ENCODE results near the gene LMAN1L.
A peak's percentile ranks its signal among the peaks of the same experiment; 100 is the strongest.

The LMAN1L gene

GRCh38 chr15:74793135-74794028 lies 19.3 kb upstream of the LMAN1L start:
- H3K4me3 ChIP-seq (ENCODE audit: low read depth, low read length, poor library complexity, severe bottlenecking), result peak overlapping the region; percentile 25
- H3K9me3 ChIP-seq (ENCODE audit: low read length), result no peaks in the 10 kb centered on the region
- peak overlapping the region; percentile 97 for H3K4me2 ChIP-seq (ENCODE audit: low read length)
- H3K36me3 ChIP-seq (ENCODE audit: insufficient read depth, low read length), result peaks cover 60% of the 10 kb centered on the region; the same call in 1 of the 2 replicates
- no peaks in the 10 kb centered on the region for H3K27me3 ChIP-seq (ENCODE audit: insufficient read depth, low read length)
- H3K79me2 ChIP-seq (ENCODE audit: insufficient read depth, low read length), result peaks cover 68% of the 10 kb centered on the region
- 0 out of 2 replicates have a peak, but pooled peaks cover 3% of the 10 kb centered on the region for H3F3A ChIP-seq (ENCODE audit: insufficient read depth, low read length)
- H4K20me1 ChIP-seq (ENCODE audit: insufficient read depth, low read length), result no peaks in the 10 kb centered on the region
- no peaks in the 10 kb centered on the region for H3K9me2 ChIP-seq (ENCODE audit: low read depth, low read length)
- peak overlapping the region; percentile 83; the same call in 1 of the 2 replicates for H3K9ac ChIP-seq (ENCODE audit: low read length)
- H3K27ac ChIP-seq (ENCODE audit: low read depth, low read length, poor library complexity, severe bottlenecking), result peak overlapping the region; percentile 99
- H2AFZ ChIP-seq (ENCODE audit: low read length), result no peak overlapping the region
- peaks cover 99% of the 10 kb centered on the region for H3K4me1 ChIP-seq (ENCODE audit: insufficient read depth, low read length, severe bottlenecking)
- TF ChIP-seq, protein P1, sequence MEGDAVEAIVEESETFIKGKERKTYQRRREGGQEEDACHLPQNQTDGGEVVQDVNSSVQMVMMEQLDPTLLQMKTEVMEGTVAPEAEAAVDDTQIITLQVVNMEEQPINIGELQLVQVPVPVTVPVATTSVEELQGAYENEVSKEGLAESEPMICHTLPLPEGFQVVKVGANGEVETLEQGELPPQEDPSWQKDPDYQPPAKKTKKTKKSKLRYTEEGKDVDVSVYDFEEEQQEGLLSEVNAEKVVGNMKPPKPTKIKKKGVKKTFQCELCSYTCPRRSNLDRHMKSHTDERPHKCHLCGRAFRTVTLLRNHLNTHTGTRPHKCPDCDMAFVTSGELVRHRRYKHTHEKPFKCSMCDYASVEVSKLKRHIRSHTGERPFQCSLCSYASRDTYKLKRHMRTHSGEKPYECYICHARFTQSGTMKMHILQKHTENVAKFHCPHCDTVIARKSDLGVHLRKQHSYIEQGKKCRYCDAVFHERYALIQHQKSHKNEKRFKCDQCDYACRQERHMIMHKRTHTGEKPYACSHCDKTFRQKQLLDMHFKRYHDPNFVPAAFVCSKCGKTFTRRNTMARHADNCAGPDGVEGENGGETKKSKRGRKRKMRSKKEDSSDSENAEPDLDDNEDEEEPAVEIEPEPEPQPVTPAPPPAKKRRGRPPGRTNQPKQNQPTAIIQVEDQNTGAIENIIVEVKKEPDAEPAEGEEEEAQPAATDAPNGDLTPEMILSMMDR (IDR thresholded peaks at IDR 0.05; ENCODE audit: low read length), result peak; percentile 70
- TF ChIP-seq EZH2 (IDR thresholded peaks at IDR 0.05; ENCODE audit: borderline replicate concordance, low read length), result no peak

GRCh38 chr15:74794248-74794969 lies 18.2 kb upstream of the LMAN1L start:
- Histone ChIP-seq H3K9ac (ENCODE audit: low read length) (peak overlapping the region; percentile 6; the same call in 1 of the 2 replicates), H3F3A (ENCODE audit: insufficient read depth, low read length) (no peaks in the 10 kb centered on the region), H2AFZ (ENCODE audit: low read length) (no peak overlapping the region), H3K27me3 (ENCODE audit: insufficient read depth, low read length) (no peaks in the 10 kb centered on the region), H3K9me2 (ENCODE audit: low read depth, low read length) (no peaks in the 10 kb centered on the region), H3K27ac (ENCODE audit: low read depth, low read length, poor library complexity, severe bottlenecking) (peak overlapping the region; percentile 68), H4K20me1 (ENCODE audit: insufficient read depth, low read length) (no peaks in the 10 kb centered on the region), H3K79me2 (ENCODE audit: insufficient read depth, low read length) (peaks cover 68% of the 10 kb centered on the region), H3K4me1 (ENCODE audit: insufficient read depth, low read length, severe bottlenecking) (peaks cover 99% of the 10 kb centered on the region), H3K36me3 (ENCODE audit: insufficient read depth, low read length) (peaks cover 65% of the 10 kb centered on the region), H3K4me2 (ENCODE audit: low read length) (peak overlapping the region; percentile 9; the same call in 1 of the 2 replicates), H3K9me3 (ENCODE audit: low read length) (no peaks in the 10 kb centered on the region), H3K4me3 (ENCODE audit: low read depth, low read length, poor library complexity, severe bottlenecking) (no peak overlapping the region)
- no peak for TF ChIP-seq EZH2 (IDR thresholded peaks at IDR 0.05; ENCODE audit: borderline replicate concordance, low read length)
- TF ChIP-seq, protein P1 (IDR thresholded peaks at IDR 0.05; ENCODE audit: low read length), result no peak

DNA sequence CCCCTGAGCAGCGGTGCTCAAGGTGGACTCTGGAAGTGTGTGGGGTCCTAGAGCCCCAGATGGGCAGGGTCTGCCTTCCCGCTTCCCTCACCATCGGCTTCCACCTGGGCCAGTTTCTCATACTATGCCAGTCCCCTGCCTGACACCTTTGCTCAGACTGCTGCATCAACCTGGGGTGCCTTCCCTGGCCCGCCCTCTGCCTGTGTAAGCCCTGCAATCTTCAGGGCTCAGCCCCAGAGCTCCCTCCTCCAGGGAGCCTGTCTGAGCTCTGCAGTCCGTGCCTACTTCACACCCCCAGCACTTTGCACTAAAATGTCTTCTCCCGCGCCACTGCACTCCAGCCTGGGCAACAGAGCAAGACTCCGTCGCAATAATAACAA lies 17.7 kb upstream of the LMAN1L start:
- Histone ChIP-seq H3K4me1 (ENCODE audit: insufficient read depth, low read length, severe bottlenecking) (peaks cover 99% of the 10 kb centered on the region), H3K4me2 (ENCODE audit: low read length) (peak overlapping the region; percentile 9; the same call in 1 of the 2 replicates)
- TF ChIP-seq, protein P1 (IDR thresholded peaks at IDR 0.05; ENCODE audit: low read length), result no peak
- no peak for TF ChIP-seq EZH2 (IDR thresholded peaks at IDR 0.05; ENCODE audit: borderline replicate concordance, low read length)

More for the DNA sequence above, 17.7 kb upstream of the LMAN1L start:
- H3K9me3 ChIP-seq (ENCODE audit: low read length), result no peaks in the 10 kb centered on the region
- H4K20me1 ChIP-seq (ENCODE audit: insufficient read depth, low read length), result no peaks in the 10 kb centered on the region
- peaks cover 63% of the 10 kb centered on the region for H3K79me2 ChIP-seq (ENCODE audit: insufficient read depth, low read length)
- peak overlapping the region; percentile 6; the same call in 1 of the 2 replicates for H3K9ac ChIP-seq (ENCODE audit: low read length)
- H3K36me3 ChIP-seq (ENCODE audit: insufficient read depth, low read length), result peaks cover 65% of the 10 kb centered on the region
- no peaks in the 10 kb centered on the region for H3K27me3 ChIP-seq (ENCODE audit: insufficient read depth, low read length)
- H3K4me3 ChIP-seq (ENCODE audit: low read depth, low read length, poor library complexity, severe bottlenecking), result no peak overlapping the region
- H3K27ac ChIP-seq (ENCODE audit: low read depth, low read length, poor library complexity, severe bottlenecking), result peak overlapping the region; percentile 68
- no peaks in the 10 kb centered on the region for H3F3A ChIP-seq (ENCODE audit: insufficient read depth, low read length)
- no peak overlapping the region for H2AFZ ChIP-seq (ENCODE audit: low read length)
- H3K9me2 ChIP-seq (ENCODE audit: low read depth, low read length), result no peaks in the 10 kb centered on the region
